Neural crest cell (in vitro differentiated cells): ENCODE results near the gene UVRAG. TPM values are rescaled to one million over a fixed set of nuclear protein-coding genes. Genes with fewer than 3 reads are reported as not detected.

ENCODE experiments used
- DNase-seq: peaks from one replicate; pipeline ENCODE4 v3.0.0; 2021; ENCODE audit warnings: low read depth, mixed read lengths, low spot score
- H3K27ac Mint-ChIP-seq: one replicate; pipeline ENCODE4 v1.8.0; 2021; ENCODE audit warnings: mild to moderate bottlenecking, mixed read lengths; ENCODE audit not compliant: unreplicated experiment
- H3K27me3 Mint-ChIP-seq: 2 replicates; pipeline ENCODE4 v1.8.0; 2021; ENCODE audit warnings: low read depth, mild to moderate bottlenecking, mixed read lengths
- H3K36me3 Mint-ChIP-seq: 2 replicates; pipeline ENCODE4 v1.8.0; 2021; ENCODE audit warnings: low read depth, mild to moderate bottlenecking, mixed read lengths
- H3K4me1 Mint-ChIP-seq: 2 replicates; pipeline ENCODE4 v1.8.0; 2021; ENCODE audit warnings: mixed read lengths
- H3K4me3 Mint-ChIP-seq: one replicate; pipeline ENCODE4 v1.8.0; 2021; ENCODE audit warnings: mild to moderate bottlenecking, mixed read lengths
- H3K9me3 Mint-ChIP-seq: 2 replicates; pipeline ENCODE4 v1.8.0; 2021; ENCODE audit warnings: mixed read lengths
- CTCF ChIP-seq: fragments of 200-600 bp; sonication (generic); conservative IDR thresholded peaks from 2 replicates; pipeline ENCODE4 v1.5.0; 2021; ENCODE audit warnings: antibody characterized with exemption, mild to moderate bottlenecking
- total RNA-seq: library from RNA; stranded (reverse); gene quantifications from 2 replicates; pipeline ENCODE4 v1.2.1, GENCODE V29; 2021

The UVRAG gene
- total RNA-seq, 1 donor from 2014 or later = 29.0 TPM

GRCh38 chr11:75816561-75817239, 1.7 kb downstream of the UVRAG start:
- no peak for DNase-seq
- TF ChIP-seq CTCF = no peak
- H3K36me3 Mint-ChIP-seq = no peaks in the 10 kb centered on the region

GRCh38 chr11:75820645-75821044, 5.6 kb downstream of the UVRAG start:
- no peak overlapping the region for H3K27ac Mint-ChIP-seq
- no peak for TF ChIP-seq CTCF
- H3K36me3 Mint-ChIP-seq = no peaks in the 10 kb centered on the region
- no peak for DNase-seq
- H3K4me3 Mint-ChIP-seq = no peak overlapping the region
- peaks cover 4% of the 10 kb centered on the region for H3K4me1 Mint-ChIP-seq
- no peaks in the 10 kb centered on the region for H3K27me3 Mint-ChIP-seq
- no peaks in the 10 kb centered on the region for H3K9me3 Mint-ChIP-seq

More at GRCh38 chr11:75816561-75817239, 1.7 kb downstream of the UVRAG start:
- Mint-ChIP-seq H3K27me3 (no peaks in the 10 kb centered on the region), H3K9me3 (no peaks in the 10 kb centered on the region), H3K27ac (no peak overlapping the region), H3K4me1 (peaks cover 19% of the 10 kb centered on the region), H3K4me3 (no peak overlapping the region)

GRCh38 chr11:75821202-75821601, 6.2 kb downstream of the UVRAG start:
- Mint-ChIP-seq H3K36me3 (no peaks in the 10 kb centered on the region), H3K9me3 (no peaks in the 10 kb centered on the region), H3K27ac (no peak overlapping the region), H3K27me3 (no peaks in the 10 kb centered on the region), H3K4me3 (no peak overlapping the region), H3K4me1 (peaks cover 4% of the 10 kb centered on the region)
- no peak for DNase-seq
- no peak for TF ChIP-seq CTCF

GRCh38 chr11:75822541-75822940, 7.5 kb downstream of the UVRAG start:
- no peak for DNase-seq
- TF ChIP-seq CTCF = no peak
- Mint-ChIP-seq H3K27ac (no peak overlapping the region), H3K36me3 (no peaks in the 10 kb centered on the region), H3K27me3 (no peaks in the 10 kb centered on the region), H3K9me3 (no peaks in the 10 kb centered on the region), H3K4me1 (peaks cover 9% of the 10 kb centered on the region), H3K4me3 (no peak overlapping the region)

- Mint-ChIP-seq H3K4me1 (peaks cover 9% of the 10 kb centered on the region), H3K36me3 (no peaks in the 10 kb centered on the region)
Observed at GRCh38 chr11:75823415-75823814, 8.4 kb downstream of the UVRAG start.

More at GRCh38 chr11:75823415-75823814, 8.4 kb downstream of the UVRAG start:
- no peak overlapping the region for H3K4me3 Mint-ChIP-seq
- H3K9me3 Mint-ChIP-seq = no peaks in the 10 kb centered on the region
- H3K27ac Mint-ChIP-seq = no peak overlapping the region
- TF ChIP-seq CTCF = no peak
- H3K27me3 Mint-ChIP-seq = no peaks in the 10 kb centered on the region
- DNase-seq = no peak
